ENCODE results near the gene RRP1.

- TF ChIP-seq POLR2A (IDR thresholded peaks at IDR 0.05) = no peak
- TF ChIP-seq CTCF (IDR thresholded peaks at IDR 0.05) = no peak
- TF ChIP-seq EP300 (IDR thresholded peaks at IDR 0.05) = no peak
Observed at GRCh38 chr21:43805275-43805800, 16.0 kb downstream of the RRP1 start.
